SIG-M5 treated with dmso at 0.1 percent for 504 hours (cell line): ENCODE results near the gene DACT3.

Experiments used
- DNase-seq: peaks from one replicate; lab custom pipeline; 2025; ENCODE audit not compliant: unreplicated experiment; lab: John Stamatoyannopoulos, UW

Gene DACT3

DNA sequence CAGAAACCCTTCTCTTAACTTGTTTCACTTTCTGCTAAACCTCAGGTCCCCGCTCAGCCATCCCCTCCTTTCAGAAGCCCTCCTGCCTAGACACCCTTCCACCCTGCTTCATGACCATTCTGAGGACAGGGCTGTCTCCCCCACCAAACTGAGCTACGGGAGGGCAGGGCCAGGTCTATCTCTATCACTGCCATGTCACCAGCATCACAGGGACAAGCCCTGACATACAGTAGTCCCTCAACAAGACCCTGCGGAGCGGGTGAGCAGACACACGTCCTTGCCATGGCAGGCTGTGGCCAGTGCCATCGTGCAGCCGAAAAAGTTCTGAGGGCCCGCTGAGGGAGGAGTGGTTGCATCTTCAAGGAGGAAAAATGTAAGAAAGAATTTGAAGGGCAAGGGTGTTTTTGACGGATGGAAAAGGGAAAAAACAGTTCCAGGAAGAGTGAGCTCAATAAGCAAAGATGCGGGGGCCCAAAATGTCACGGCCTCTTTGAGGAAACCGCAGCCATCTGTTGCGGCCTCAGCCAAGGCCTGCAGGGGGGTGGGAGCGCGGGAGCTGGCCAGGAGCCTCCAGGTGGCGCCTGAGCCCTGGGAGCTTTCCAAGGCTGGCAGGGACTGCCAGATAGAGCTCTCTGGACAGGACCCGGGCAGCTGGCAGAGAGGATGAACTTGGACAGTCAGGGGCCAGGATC lies 44.2 kb downstream of the DACT3 start:
- DNase-seq: no peak

DNA sequence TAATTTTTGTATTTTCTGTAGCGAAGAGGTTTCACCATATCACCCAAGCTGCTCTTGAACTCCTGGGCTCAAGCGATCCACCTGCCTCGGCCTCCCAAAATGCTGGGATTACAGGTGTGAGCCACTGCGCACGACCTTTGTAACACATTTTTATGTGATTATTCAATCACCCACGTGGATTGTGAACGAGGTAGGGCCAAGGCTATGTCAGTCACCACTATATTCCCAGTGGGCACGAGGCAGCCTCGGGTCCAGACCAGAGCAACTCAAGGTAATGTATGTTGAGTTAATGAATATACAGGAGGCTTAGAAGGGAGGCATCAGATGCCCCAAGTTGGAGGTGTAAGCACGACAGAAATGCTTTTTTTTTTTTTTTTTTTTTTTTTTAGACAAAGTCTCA lies 45.0 kb downstream of the DACT3 start:
- DNase-seq: no peak

GRCh38 chr19:46614114-46614722 lies 46.8 kb downstream of the DACT3 start:
- DNase-seq: no peak

DNA sequence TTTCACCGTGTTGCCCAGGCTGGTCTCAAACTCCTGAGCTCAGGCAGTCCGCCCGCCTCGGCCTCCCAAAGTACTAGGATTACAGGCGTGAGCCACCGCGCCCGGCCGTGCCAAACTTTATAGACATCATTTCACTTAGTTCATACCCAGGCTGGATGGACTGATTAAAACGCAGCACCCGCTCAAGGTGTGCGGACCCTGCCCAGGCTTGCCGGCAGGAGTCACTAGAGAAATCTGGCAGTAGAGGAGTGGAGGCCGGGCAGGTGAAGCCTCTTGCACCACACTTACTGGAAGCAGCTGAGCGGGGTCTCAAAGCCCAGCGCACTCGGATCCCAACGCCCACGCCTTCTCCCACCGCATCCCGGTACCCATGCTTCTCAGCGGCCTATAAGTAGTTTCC lies 47.5 kb downstream of the DACT3 start:
- DNase-seq: no peak

DNA sequence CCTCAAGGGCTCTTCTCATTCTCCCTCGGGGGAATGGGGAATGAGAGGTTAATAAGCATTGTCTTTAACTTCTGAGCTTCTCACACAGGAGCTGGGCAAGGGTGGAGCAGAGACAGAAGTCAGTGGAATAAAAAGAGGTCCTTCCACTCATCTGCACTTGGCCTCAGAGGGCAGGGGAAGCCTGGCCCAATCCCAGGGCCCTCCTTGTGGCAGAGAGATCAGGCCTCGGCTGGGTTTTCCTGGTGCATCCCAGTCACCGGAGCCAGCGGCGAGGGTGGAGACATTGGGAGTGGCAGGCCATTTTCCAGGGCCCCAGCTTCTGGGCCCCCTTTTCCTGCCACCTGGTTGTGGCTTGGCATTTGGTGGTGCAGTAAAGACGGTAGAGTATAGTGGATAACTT lies 49.2 kb downstream of the DACT3 start:
- no peak for DNase-seq

- DNase-seq: no peak
Measured at GRCh38 chr19:46610851-46611770, 49.9 kb downstream of the DACT3 start.

- no peak for DNase-seq
Measured at GRCh38 chr19:46610413-46610775, 50.6 kb downstream of the DACT3 start.

DNA sequence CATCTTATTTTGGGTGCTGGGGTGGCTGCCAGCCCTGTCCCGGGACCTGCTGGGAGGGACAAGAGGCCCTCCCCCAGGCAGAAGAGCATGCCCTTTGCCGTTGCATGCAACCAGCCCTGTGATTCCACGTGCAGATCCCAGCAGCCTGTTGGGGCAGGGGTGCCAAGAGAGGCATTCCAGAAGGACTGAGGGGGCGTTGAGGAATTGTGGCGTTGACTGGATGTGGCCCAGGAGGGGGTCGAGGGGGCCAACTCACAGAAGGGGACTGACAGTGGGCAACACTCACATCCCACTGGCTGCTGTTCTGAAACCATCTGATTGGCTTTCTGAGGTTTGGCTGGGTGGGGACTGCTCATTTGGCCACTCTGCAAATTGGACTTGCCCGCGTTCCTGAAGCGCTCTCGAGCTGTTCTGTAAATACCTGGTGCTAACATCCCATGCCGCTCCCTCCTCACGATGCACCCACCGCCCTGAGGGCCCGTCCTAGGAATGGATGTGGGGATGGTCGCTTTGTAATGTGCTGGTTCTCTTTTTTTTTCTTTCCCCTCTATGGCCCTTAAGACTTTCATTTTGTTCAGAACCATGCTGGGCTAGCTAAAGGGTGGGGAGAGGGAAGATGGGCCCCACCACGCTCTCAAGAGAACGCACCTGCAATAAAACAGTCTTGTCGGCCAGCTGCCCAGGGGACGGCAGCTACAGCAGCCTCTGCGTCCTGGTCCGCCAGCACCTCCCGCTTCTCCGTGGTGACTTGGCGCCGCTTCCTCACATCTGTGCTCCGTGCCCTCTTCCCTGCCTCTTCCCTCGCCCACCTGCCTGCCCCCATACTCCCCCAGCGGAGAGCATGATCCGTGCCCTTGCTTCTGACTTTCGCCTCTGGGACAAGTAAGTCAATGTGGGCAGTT lies 51.2 kb downstream of the DACT3 start:
- DNase-seq: no peak

GRCh38 chr19:46608581-46609345 lies 52.2 kb downstream of the DACT3 start:
- DNase-seq: no peak

DNA sequence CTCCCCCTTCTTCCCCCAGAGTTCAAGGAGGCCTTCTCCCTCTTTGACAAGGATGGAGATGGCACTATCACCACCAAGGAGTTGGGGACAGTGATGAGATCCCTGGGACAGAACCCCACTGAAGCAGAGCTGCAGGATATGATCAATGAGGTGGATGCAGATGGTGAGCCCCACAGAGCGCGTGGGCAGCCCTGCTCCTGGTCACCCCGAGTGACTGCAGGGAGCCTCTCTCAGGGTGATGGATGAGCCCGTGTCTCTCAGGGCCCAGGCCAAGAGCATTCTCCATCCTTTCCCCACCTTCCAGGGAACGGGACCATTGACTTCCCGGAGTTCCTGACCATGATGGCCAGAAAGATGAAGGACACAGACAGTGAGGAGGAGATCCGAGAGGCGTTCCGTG lies 52.8 kb downstream of the DACT3 start:
- DNase-seq: no peak

GRCh38 chr19:46607448-46607841 lies 53.5 kb downstream of the DACT3 start:
- no peak for DNase-seq

DNA sequence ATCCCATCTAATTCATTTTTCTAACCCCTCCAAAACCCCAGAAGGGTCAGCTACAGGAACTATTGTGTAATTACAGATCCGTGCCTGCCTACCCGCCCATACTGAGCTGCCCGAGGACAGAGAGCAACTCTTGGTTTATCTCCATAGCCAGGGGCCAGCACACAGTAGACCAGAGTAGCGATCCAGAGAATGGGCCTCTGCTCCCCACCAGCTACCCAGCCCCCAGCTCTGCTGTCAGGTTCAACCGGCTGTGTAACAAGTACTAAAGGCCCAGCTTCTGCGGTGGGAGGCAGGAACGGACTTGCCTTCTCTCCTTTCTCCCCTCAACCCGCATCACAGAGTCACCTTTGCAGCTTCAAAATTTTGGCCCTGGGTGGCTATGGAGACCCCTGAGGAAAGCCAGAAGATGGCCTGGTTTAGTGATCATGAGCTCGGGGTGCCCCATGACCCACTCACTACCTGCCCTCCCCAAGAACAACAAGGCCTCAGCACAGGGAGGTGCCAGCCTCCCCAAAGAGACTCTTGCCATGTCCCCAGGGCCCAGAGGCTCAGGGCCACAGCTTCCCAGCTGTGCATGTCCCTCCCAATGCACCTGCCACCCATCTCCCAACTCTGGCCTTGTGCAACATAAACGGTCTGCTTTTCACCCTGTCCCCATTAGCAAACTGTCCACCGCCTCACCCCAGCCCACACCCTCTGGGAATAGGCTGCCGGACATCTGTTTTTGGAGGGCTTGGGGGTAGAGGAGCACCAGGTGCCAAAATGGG lies 54.1 kb downstream of the DACT3 start:
- no peak for DNase-seq

DNA sequence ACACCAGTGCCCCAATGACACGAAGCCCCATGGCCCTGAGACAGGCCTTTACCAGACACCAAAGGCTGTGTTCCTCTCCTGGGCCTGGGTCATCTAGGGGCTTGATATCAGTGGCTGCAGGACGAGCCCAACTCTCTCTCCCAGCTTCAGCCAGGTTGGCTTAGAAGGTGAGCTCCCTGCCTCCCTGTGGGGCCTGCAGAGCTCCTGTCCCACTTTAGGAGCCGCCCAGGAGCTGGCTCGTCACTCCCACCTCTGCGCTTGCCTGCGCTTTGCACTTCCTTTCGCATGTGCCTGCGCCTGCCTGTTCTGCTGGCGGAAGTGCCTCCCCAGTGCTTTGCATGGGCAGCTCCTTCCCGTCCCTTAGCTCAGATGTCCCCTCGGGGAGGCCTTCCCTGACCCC lies 55.0 kb downstream of the DACT3 start:
- no peak for DNase-seq

GRCh38 chr19:46605356-46605821 lies 55.6 kb downstream of the DACT3 start:
- no peak for DNase-seq

- no peak for DNase-seq
Measured at GRCh38 chr19:46604781-46605355, 56.1 kb downstream of the DACT3 start.

- no peak for DNase-seq
Measured at GRCh38 chr19:46603752-46604231, 57.2 kb downstream of the DACT3 start.

DNA sequence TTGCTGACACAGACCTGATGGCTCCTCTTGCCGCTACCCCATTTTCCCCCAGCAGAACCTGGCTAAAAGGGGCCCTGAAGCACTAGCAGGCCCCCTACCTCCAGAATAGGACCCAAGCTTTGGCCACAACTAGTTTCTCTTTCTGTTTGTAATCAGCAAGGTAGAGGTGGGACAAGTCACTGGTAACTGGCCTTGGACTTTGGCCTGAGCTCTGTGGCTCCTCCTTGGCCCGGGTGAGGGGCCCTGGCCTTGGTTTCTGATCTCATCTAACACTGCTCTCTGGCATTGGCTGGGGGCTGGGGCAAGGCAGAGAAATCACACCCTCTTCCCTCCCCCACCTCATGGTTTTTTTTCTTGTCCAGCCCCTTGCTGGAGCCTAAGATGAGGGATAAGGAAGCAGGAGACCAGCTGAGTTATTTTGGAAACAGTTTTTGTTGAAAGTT lies 57.8 kb downstream of the DACT3 start:
- no peak for DNase-seq

GRCh38 chr19:46602392-46603194 lies 58.4 kb downstream of the DACT3 start:
- DNase-seq: no peak
